ENCODE results near the gene SH3RF3. TPM values are rescaled to one million over a fixed set of nuclear protein-coding genes. Genes with fewer than 3 reads are reported as not detected.

The SH3RF3 gene
- total RNA-seq, 2 donors from 2014 or later: 1.5 to 1.8 TPM

- no peaks in the 10 kb centered on the region for H3K9me3 ChIP-seq (ENCODE audit: control insufficient read depth, low read length)
- H3K4me3 Mint-ChIP-seq: no peak overlapping the region
- H3K27ac ChIP-seq (ENCODE audit: low read depth, low read length): no peak overlapping the region
- H3K9me3 Mint-ChIP-seq: peaks cover 9% of the 10 kb centered on the region
- peaks cover 15% of the 10 kb centered on the region for H3K27me3 Mint-ChIP-seq (ENCODE audit: insufficient read depth)
- no peak overlapping the region for H3K4me3 ChIP-seq (ENCODE audit: low read length)
- H3K9ac ChIP-seq (ENCODE audit: extremely low read depth, low read length, poor library complexity, severe bottlenecking): no peak overlapping the region
- H3K4me1 Mint-ChIP-seq: peaks cover 3% of the 10 kb centered on the region
- no peaks in the 10 kb centered on the region for H3K36me3 Mint-ChIP-seq (ENCODE audit: low read depth)
- DNase-seq: no peak
- peaks cover 4% of the 10 kb centered on the region for H3K4me1 ChIP-seq (ENCODE audit: control insufficient read depth, insufficient read depth, low read length)
- no peaks in the 10 kb centered on the region for H3K27me3 ChIP-seq (ENCODE audit: control insufficient read depth, insufficient read depth, low read length, poor library complexity, severe bottlenecking)
- no peaks in the 10 kb centered on the region for H3K36me3 ChIP-seq (ENCODE audit: control insufficient read depth, insufficient read depth, low read length)
- WGBS, 2 experiments (ENCODE audit: insufficient coverage in 1 of 2, insufficient read length in 1 of 2): 89 to 92% methylated on average over 3 of the region's 3 CpGs
- TF ChIP-seq CTCF (conservative IDR thresholded peaks at IDR 0.05): no peak
- H3K27ac Mint-ChIP-seq: no peak overlapping the region
Measured at GRCh38 chr2:109084341-109084740, 44.7 kb upstream of the SH3RF3 start.

- H3K36me3 ChIP-seq (ENCODE audit: control insufficient read depth, insufficient read depth, low read length): no peaks in the 10 kb centered on the region
- H3K4me3 ChIP-seq (ENCODE audit: low read length): no peak overlapping the region
- no peaks in the 10 kb centered on the region for H3K27me3 ChIP-seq (ENCODE audit: control insufficient read depth, insufficient read depth, low read length, poor library complexity, severe bottlenecking)
- no peaks in the 10 kb centered on the region for H3K9me3 ChIP-seq (ENCODE audit: control insufficient read depth, low read length)
- DNase-seq: no peak
- peaks cover 3% of the 10 kb centered on the region for H3K4me1 Mint-ChIP-seq
- H3K36me3 Mint-ChIP-seq (ENCODE audit: low read depth): no peaks in the 10 kb centered on the region
- H3K9ac ChIP-seq (ENCODE audit: extremely low read depth, low read length, poor library complexity, severe bottlenecking): no peak overlapping the region
- H3K4me1 ChIP-seq (ENCODE audit: control insufficient read depth, insufficient read depth, low read length): peaks cover 4% of the 10 kb centered on the region
- 92 to 96% methylated on average over 9 to 11 of the region's 11 CpGs for whole genome bisulfite sequencing, 2 experiments (ENCODE audit: insufficient coverage in 1 of 2, insufficient read length in 1 of 2)
- peaks cover 7% of the 10 kb centered on the region for H3K27me3 Mint-ChIP-seq (ENCODE audit: insufficient read depth)
- H3K9me3 Mint-ChIP-seq: peaks cover 12% of the 10 kb centered on the region
- no peak overlapping the region for H3K27ac Mint-ChIP-seq
- no peak overlapping the region for H3K27ac ChIP-seq (ENCODE audit: low read depth, low read length)
- TF ChIP-seq CTCF (conservative IDR thresholded peaks at IDR 0.05): no peak
- H3K4me3 Mint-ChIP-seq: no peak overlapping the region
Measured at GRCh38 chr2:109085912-109086742, 42.9 kb upstream of the SH3RF3 start.

- 93 to 100% methylated on average over 2 of the region's 2 CpGs for WGBS, 2 experiments (ENCODE audit: insufficient coverage in 1 of 2, insufficient read length in 1 of 2)
- Mint-ChIP-seq H3K27me3 (ENCODE audit: insufficient read depth) (peaks cover 5% of the 10 kb centered on the region), H3K4me1 (peaks cover 3% of the 10 kb centered on the region), H3K27ac (no peak overlapping the region), H3K36me3 (ENCODE audit: low read depth) (no peaks in the 10 kb centered on the region), H3K9me3 (peaks cover 14% of the 10 kb centered on the region), H3K4me3 (no peak overlapping the region)
- Histone ChIP-seq H3K4me3 (ENCODE audit: low read length) (no peak overlapping the region), H3K27ac (ENCODE audit: low read depth, low read length) (no peak overlapping the region), H3K27me3 (ENCODE audit: control insufficient read depth, insufficient read depth, low read length, poor library complexity, severe bottlenecking) (no peaks in the 10 kb centered on the region), H3K9ac (ENCODE audit: extremely low read depth, low read length, poor library complexity, severe bottlenecking) (no peak overlapping the region), H3K9me3 (ENCODE audit: control insufficient read depth, low read length) (no peaks in the 10 kb centered on the region), H3K36me3 (ENCODE audit: control insufficient read depth, insufficient read depth, low read length) (no peaks in the 10 kb centered on the region), H3K4me1 (ENCODE audit: control insufficient read depth, insufficient read depth, low read length) (peaks cover 4% of the 10 kb centered on the region)
- TF ChIP-seq CTCF (conservative IDR thresholded peaks at IDR 0.05): no peak
- no peak for DNase-seq
Measured at GRCh38 chr2:109086743-109087020, 42.3 kb upstream of the SH3RF3 start.
